ENCODE measurements around the gene USP40. TPM values are rescaled to one million over a fixed set of nuclear protein-coding genes. Genes with fewer than 3 reads are reported as not detected.

The USP40 gene
- total RNA-seq, 1 experiment from 2014 or later = 34.9 TPM

GRCh38 chr2:233430651-233431050 is 135.9 kb downstream of the USP40 start:
- Histone ChIP-seq H3K9me2 (ENCODE audit: insufficient read depth) (no peaks in the 10 kb centered on the region), H3K4me3 (replicated peaks in 1 of 2; ENCODE audit: low read depth in 1 of 2, low read length in 2 of 2) (no peak overlapping the region), H4K20me1 (ENCODE audit: insufficient read depth) (peaks cover 7% of the 10 kb centered on the region; the same call in 1 of the 2 replicates), H2AFZ (ENCODE audit: low read depth, low read length, poor library complexity, severe bottlenecking) (no peak overlapping the region), H3K27ac (ENCODE audit: low read depth, low read length) (no peak overlapping the region), H3K4me2 (ENCODE audit: low read length) (no peak overlapping the region), H3K9ac (ENCODE audit: low read length) (no peak overlapping the region), H3K36me3 (ENCODE audit: control insufficient read depth in 1 of 2, insufficient read depth in 2 of 2, low read length in 2 of 2) (peaks cover 0 to 10% of the 10 kb centered on the region in 2 experiments; a peak in 2 of 4 replicates), H3K4me1 (ENCODE audit: control insufficient read depth in 1 of 2, insufficient read depth in 2 of 2, low read length in 2 of 2) (peaks cover 12 to 25% of the 10 kb centered on the region in 2 experiments), H3K9me3 (ENCODE audit: control insufficient read depth in 1 of 2, insufficient read depth in 1 of 2, low read depth in 1 of 2, low read length in 2 of 2) (no peaks in the 10 kb centered on the region), H3K27me3 (ENCODE audit: insufficient read depth, low read length) (no peaks in the 10 kb centered on the region), H3K79me2 (ENCODE audit: insufficient read depth, low read length) (peaks cover 85% of the 10 kb centered on the region)
- no peak for ATAC-seq
- ChIA-PET RAD21 (ENCODE audit: low non-redundant PET in 1 of 2, low total read pairs in 2 of 2, uncharacterized antibody in 2 of 2, unreplicated experiment in 2 of 2) (no interaction called here), CTCF (no interaction called here), POLR2A (no interaction called here)
- intact Hi-C loops (cut with micrococcal nuclease) = no loop called here
- DNase-seq (ENCODE audit: low read depth, low spot score) = no peak
- TF ChIP-seq TCF7L2 (IDR thresholded peaks at IDR 0.05; ENCODE audit: borderline replicate concordance, extremely low read depth, insufficient read depth, insufficient read length) (no peak), ELF1 (IDR thresholded peaks at IDR 0.05; ENCODE audit: borderline replicate concordance, low read depth) (no peak), ZBTB33 (IDR thresholded peaks at IDR 0.05; ENCODE audit: extremely low read depth, insufficient replicate concordance, low read length) (no peak), ZNF274 (IDR thresholded peaks at IDR 0.05; ENCODE audit: low read depth, low read length) (no peak), YY1 (IDR thresholded peaks at IDR 0.05; ENCODE audit: extremely low read depth, insufficient replicate concordance, low read depth, low read length) (no peak), RAD21 (IDR thresholded peaks at IDR 0.05; ENCODE audit: low read depth) (no peak), ATF3 (IDR thresholded peaks at IDR 0.05) (no peak), EGR1 (IDR thresholded peaks at IDR 0.05; ENCODE audit: low read depth) (no peak), POLR2AphosphoS5 (IDR thresholded peaks at IDR 0.05; ENCODE audit: low read depth, low read length) (no peak), MAX (IDR thresholded peaks at IDR 0.05) (no peak), CBX3 (IDR thresholded peaks at IDR 0.05; ENCODE audit: low read depth) (no peak), EZH2phosphoT487 (IDR thresholded peaks at IDR 0.05; ENCODE audit: borderline replicate concordance) (no peak), CTCF (IDR thresholded peaks at IDR 0.05 in 2 of 3, conservative IDR thresholded peaks at IDR 0.05 in 1 of 3; ENCODE audit: borderline replicate concordance in 1 of 3, insufficient read depth in 1 of 3, low read depth in 2 of 3, low read length in 2 of 3) (no peak), FOSL1 (IDR thresholded peaks at IDR 0.05; ENCODE audit: low read depth) (no peak), EZH2 (IDR thresholded peaks at IDR 0.05) (no peak)
- no TSS peak for BruUV-seq (replicated peaks)

All from HCT116 (cell line).